ENCODE data around the gene HDAC8.
"Not testable (repeated sequence)": the region's sequence is repeated elsewhere in the genome, so short reads cannot be mapped to it uniquely, and the experiment has no call there.

HDAC8 gene

DNA sequence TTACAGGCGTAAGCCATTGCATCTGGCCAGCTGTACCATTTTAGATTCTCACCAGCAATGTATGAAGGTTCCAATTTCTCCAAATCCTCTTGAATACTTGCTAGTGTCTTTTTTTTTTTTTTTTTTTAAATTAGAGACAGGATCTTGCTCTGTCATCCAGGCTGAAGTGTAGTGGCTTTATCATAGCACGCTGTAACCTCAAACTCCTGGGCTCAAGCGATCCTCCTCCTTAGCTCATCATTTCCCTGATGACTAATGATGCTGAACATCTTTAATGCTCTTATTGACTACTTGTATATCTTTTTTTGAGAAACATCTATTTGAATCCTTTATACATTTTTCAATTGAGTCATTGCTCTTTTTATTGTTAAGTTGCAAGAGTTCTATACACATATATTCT, 40.3 kb downstream of the HDAC8 start:
- no peak for DNase-seq

GRCh38 chrX:72526534-72527508, 45.8 kb downstream of the HDAC8 start:
- DNase-seq = no peak

GRCh38 chrX:72498782-72499181, 73.9 kb downstream of the HDAC8 start:
- DNase-seq = no peak

DNA sequence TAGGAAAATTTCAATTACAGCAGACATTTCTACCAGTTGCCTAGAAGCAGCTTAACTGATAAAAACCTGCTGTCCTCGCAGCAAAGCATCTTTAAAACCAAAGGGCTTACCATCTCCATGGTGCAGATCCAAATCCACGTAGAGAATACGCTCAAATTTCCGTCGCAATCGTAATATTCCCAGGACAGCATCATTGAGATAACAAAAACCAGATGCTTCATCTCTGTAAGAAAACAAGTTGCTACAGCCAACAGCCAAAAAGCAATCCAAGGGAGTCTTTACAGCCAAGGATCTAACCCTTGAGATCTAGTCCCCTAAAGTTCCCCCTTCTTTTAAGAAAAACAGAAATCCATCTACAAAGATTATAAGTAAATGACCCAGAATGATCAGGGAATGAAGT, 77.6 kb downstream of the HDAC8 start:
- DNase-seq = no peak

DNA sequence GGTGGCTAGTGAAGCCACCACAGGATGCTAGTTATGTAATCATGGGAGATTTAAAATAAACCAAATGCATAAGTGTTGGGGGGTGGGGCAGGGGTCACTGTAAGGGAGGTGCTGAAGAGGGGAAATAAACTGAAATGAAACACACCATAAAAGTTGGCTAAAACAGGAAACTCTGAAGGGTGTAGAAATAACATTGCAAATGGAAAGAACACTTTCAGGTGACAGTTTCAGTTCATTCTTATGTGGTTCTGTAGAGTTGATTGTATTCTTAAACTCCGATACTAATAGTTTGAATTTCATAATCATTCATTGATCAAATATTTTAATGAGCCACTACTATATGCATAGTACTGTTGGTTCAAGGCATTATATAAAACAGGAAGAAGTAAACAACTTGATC, 80.1 kb downstream of the HDAC8 start:
- DNase-seq = no peak

DNA sequence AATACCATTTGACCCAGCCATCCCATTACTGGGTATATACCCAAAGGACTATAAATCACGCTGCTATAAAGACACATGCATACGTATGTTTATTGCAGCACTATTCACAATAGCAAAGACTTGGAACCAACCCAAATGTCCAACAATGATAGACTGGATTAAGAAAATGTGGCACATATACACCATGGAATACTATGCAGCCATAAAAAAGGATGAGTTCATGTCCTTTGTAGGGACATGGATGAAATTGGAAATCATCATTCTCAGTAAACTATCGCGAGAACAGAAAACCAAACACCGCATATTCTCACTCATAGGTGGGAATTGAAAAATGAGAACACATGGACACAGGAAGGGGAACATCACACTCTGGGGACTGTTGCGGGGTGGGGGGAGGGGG, 82.4 kb downstream of the HDAC8 start:
- not testable (repeated sequence) for DNase-seq

DNA sequence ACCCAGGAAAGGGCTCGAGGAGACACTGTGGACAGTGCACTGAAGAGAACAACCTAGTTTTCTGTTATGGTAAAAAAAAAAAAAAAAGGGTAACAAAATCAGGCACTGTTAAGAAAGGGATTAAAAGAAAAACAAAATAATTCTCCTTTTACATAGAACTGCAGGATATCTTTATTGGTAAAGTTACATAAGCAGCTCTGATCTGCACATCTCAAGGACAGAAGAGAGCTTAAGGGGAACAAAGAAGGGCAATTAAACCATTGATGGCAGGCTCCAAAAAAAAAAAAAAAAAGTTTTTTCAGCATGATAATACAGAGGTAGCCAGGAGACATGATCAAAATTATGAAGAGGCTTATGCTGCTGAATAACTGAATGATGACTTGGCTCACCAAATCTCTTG, 85.0 kb downstream of the HDAC8 start:
- no peak for DNase-seq

- no peak for DNase-seq
These were observed 93.0 kb downstream of the HDAC8 start for GRCh38 chrX:72479324-72480274.

GRCh38 chrX:72478853-72479252, 93.8 kb downstream of the HDAC8 start:
- DNase-seq = no peak

- DNase-seq = no peak
These were observed 94.3 kb downstream of the HDAC8 start for GRCh38 chrX:72478351-72478750.

DNA sequence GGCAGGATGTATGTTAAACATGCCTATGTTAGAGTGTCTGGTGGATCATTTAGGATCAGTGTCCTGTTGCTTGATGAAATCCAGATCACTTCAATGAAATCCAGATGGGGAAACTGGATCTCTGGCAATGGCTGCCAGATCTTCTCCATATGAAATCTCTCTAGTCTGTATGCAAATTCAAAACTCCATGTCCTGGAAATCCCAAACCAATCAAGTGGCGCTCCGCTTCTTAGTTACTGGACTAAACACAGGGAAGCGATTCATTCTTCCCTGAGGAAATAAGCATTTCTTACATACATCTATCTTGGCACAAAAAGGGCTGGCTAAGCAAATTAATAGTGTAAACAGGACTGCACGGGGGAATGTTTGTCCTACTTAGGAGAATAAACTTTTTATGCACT, 94.9 kb downstream of the HDAC8 start:
- no peak for DNase-seq

DNA sequence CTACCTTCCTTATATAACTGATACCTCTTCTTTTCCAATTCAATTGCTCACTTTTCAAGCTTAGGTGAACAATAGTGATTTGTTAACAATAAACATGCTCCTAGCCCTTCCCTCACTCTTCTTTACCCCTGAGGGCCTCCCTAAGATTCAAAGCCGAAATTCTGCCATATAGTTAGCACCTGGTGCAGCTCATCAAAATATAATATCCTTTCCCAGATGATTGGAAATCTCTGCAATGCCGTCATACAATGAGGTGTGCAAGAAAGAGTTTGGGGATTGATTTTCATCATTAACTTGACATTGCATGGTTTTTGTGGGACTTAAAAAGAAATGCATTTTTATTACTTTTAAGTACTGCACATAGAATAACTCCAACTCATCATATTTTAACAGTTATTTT, 95.3 kb downstream of the HDAC8 start:
- DNase-seq = no peak

GRCh38 chrX:72475952-72476668, 96.5 kb downstream of the HDAC8 start:
- no peak for DNase-seq

GRCh38 chrX:72475338-72475737, 97.3 kb downstream of the HDAC8 start:
- no peak for DNase-seq

GRCh38 chrX:72470532-72471223, 102.0 kb downstream of the HDAC8 start:
- DNase-seq = no peak

- no peak for DNase-seq
These were observed 102.5 kb downstream of the HDAC8 start for GRCh38 chrX:72470117-72470516.

GRCh38 chrX:72468607-72469006, 104.0 kb downstream of the HDAC8 start:
- DNase-seq = no peak

DNA sequence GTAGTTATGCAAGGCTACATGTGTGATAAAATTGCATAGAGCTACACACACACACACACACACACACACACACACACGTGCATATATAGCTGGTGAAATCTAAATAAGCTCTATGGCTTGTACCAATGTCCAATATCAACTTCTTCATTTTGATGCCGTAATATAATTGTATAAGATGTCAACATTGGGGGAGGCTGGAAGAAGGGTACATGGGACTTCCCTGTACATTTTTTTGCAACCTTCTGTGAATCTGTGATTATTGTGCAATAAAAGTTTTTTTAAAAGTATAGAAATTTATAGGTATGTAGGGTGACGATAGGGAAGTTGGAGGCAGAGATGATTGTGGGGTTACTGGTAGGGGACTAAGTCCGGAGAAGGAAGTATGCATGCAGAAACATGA, 105.5 kb downstream of the HDAC8 start:
- DNase-seq = no peak

DNA sequence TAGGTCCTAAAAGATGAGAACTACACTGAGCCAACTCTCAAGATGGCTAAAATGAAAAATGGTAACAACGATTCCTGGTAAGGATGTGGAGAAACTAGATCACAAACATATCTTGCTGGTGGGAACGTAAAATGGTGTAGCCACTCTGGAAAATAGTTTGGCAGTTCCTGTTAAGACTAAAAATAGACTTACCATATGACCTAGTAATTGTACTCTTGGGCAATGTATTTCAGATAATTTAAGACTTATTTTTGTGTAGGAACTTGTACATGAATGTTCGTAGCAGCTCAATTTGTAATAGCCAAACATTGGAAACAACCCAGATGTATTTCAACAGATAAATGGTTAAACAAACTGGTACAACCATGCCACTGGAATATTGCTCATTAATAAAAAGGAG, 106.2 kb downstream of the HDAC8 start:
- no peak for DNase-seq

- DNase-seq = no peak
These were observed 106.8 kb downstream of the HDAC8 start for GRCh38 chrX:72465889-72466288.

DNA sequence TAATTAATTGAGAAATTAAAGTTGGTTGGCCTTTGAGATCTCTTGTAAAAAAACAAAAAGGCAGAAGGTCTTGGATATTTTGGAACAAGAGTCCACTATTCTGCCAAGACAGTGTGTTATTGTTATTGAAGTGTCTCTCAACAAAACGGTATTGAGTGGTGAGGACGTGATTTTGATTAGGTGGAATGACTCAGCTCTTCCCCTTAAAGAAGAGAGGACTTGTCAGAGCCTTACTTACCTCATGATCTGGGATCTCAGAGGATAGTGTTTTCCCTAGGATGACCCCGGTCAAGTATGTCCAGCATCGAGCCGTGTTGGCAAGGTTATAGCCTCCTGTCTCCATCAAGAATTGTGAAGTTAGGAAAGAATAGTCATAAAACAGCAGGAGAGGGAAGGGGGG, 110.9 kb downstream of the HDAC8 start:
- DNase-seq = no peak

DNA sequence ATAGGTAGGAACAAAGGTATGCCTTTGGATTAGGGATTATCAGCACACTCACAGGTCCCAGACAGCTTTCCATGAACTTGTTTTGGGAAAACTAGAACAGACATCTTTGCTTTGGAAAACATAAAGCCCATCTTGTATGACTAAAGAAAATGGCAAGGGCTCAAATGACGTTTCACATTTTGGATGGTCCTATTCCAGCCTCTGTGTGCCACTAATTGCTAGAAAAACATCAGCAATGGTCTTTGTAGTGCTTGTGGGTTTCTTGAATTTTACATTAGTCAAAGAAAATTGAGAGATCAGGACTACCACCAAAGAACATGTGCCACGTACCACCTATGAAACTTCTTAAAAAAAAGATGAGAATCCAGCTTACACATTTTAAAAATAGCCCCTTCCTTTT, 111.4 kb downstream of the HDAC8 start:
- DNase-seq = no peak

Data from CD4-positive, alpha-beta T cell treated with Interleukin-6 for 4 hours (primary cell).